Fibroblast of skin of scalp (primary cell): ENCODE data around the gene CCDC83. TPM values are rescaled to one million over a fixed set of nuclear protein-coding genes. Genes with fewer than 3 reads are reported as not detected.
A peak's percentile ranks its signal among the peaks of the same experiment; 100 is the strongest.

ENCODE experiments used
- DNase-seq: peaks from one replicate; pipeline ENCODE4 v3.0.0-alpha.2; 2013
- polyA plus RNA-seq, 2 experiments: library from polyadenylated mRNA; unstranded; fragments of 120-200 nt; gene quantifications; one replicate each; pipeline ENCODE4 v1.2.1, GENCODE V29; 2013; ENCODE audit not compliant: insufficient read length in 2 of 2

The CCDC83 gene
- polyA plus RNA-seq (2013, experiment 1 of 2; ENCODE audit: insufficient read length): not detected
- not detected for polyA plus RNA-seq (2013, experiment 2 of 2; ENCODE audit: insufficient read length)

DNA sequence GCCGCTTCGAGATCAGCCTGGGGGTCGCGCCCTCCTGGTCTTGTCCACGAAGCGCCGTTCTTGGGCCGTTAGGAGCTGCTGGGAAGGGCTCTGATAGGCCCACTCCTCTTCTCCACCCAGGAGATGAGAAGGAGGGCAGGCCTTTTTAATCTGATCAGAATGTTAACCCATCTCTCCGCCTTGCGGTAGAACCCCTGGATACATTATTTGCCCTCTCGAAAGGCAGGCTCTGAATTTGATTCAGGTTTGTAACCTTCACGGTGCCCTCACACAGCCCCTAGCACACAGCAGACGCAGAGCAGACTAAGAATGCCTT, at the start of gene CCDC83:
CCDC83 (plus strand) TSS at position 43 of the 316 bp plus-strand sequence. CDS start 9,741 bp downstream, outside the sequence.
- peak; percentile 12 for DNase-seq

DNA sequence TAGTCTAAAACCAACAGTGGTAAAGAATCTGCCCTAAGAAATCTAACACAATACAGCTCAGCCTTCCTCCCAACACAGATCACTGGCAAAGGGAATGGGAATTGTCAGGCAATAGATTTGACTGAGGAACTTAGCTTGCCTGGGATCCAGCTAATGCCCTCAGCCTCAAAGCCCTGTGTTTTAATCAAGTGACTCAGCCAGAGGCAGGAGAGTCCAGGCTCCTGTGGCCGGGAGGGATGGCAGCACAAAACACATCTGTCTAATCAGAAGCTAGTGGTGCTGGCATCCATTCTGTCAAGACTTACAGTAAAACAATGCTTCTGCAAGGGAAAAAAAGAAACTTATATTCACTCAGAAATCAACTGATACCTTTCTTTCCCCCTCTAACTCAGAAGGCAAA, 49.8 kb upstream of the CCDC83 start:
- DNase-seq: peak; percentile 25

DNA sequence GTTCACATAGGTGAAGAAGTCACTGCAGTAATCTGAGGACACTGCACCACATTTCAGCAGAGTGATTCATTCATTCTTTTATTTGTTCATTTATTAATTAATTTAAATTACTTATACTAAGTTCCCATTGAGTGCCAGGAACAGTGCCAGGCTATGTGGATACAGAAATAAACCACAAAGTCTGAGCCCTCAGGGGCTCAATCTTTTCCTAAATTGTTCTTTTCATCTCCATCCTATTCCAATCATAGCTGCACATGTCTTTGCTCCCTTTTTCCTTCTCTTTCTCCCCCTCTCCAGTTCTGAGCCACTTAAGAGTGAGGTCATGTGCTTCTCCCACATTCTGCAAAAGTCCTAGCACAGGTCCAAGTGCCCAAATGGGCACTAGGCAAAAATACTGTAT, 49.2 kb upstream of the CCDC83 start:
- DNase-seq: no peak

DNA sequence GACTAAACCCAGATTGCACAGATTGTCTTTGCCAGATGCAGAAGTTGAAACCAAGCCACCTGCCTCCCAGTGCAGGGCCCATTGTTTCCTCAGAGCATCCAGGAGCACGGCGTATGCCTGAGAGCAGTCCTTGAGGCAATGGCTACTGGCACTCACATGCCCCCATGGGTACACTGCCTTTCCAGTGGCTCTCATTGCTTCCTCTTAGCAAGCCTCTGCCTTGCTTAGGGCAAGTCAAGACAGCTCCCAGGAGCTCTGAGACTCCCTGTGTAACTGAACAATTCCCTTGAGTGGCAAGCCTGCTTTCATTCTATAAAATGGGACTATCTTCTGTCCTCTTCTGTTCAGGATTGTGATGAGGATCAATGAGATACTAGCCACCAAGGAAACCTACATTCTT, 48.3 kb upstream of the CCDC83 start:
- DNase-seq: no peak

DNA sequence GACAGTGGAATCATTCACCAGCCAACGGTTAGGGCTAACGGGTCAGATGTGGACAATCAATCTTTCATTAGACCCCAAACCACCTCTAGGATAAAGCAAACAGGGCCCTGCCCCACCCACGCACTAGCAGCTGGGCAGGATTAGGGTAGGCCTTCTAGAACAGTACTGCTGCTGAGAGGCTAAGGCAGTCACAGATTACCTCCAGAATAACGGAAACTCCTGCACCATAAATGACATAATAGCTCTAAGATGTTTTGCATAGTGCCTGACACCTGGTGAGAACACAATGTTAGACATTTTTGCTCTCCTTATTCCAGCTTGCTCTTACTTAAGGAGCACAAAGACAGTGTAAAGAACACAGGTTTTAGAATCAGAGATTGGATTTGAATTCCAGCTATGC, 46.0 kb upstream of the CCDC83 start:
- no peak for DNase-seq

DNA sequence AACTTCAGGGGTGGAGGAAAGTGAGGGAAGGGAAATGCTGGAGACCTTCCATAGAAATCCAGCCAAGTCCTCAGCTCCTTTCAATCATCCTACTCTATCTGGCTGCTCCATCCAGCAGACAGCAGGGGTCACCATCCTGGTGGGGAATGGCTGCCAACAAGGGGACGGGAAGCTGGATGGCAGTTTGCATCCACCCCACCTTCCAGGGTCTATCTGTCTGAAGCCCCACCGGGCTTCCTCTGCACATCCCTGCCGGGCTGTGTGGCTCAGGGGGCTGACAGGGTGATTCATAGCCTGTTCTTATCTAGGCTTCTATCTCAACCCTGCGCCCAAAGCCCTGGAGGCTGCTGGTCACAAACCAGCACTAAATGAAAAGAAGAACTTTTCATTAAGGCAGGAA, 45.3 kb upstream of the CCDC83 start:
- DNase-seq: peak; percentile 53

DNA sequence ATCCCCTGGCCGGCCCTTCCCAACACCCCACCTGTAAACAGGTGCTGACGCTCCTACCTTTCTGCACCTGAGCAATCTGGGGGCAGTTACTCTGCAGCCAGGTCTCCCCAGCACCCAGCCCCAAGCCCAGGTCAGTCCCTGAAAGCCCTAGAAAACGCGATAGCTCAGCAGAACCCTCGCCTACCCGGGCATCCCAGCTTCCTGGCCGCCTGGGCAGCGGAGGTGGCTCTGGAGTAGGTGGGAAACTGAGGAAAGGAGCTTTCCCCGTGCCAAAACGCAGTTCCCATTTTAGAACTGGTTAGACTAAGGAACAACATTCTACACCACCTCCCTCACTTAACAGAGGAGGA, 44.7 kb upstream of the CCDC83 start:
- no peak for DNase-seq

DNA sequence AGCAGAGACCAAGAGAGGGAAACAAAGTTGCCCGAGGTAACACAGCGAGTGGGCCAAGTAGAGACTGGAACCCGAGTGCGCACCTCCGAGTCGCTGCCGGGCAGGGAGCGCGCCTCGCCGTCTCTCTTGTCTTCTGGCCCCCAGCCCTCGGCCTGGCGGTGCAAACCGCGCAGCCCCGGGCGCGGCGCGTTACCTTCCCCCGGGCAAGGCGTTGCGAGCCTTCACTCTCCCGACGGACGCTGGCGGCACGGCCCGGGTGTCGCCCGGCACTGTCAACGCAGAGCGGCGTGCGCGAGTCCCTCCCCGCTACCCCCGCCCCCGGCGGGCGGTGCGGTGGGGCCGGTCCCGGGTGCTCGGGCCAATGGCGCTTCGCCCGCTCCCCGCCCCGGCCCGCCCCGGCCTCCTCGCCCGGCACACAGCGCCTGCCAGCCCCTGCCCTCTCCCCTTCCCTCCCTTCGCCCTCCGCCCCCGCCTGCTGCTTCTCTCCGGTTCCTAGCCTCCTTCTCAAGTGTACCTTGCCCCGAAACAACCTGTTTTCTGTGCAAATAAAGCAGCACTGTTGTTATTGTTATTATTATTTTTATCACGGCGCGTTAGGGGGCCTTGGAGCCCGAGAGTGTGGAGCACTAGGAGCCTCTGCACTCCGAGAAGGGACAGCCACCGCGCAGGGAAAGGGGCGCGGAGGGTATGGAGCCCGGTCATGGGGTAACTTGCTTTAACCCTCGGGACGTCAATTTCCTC, 44.1 kb upstream of the CCDC83 start, which contains the start of gene SYTL2:
SYTL2 (minus strand) TSS at position 271 of the 741 bp plus-strand sequence. CDS start 53,416 bp downstream, outside the sequence.
- DNase-seq: peak; percentile 73

DNA sequence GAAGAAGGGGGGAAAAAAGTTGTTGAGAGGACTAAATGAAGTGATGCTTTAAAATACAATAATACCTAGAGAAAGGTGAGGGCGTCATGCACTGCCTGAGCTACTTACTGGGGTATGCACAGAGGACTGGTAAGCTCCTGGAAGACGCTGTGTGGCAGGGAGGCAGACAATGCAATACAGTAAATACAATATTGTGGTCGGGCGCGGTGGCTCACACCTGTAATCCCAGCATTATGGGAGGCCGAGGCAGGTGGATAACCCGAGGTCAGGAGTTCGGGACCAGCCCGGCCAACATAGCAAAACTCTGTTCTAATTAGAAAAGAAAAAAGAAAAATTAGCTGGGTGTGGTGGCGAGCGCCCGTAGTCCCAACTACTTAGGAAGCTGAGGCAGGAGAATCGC, 43.6 kb upstream of the CCDC83 start:
- DNase-seq: no peak

DNA sequence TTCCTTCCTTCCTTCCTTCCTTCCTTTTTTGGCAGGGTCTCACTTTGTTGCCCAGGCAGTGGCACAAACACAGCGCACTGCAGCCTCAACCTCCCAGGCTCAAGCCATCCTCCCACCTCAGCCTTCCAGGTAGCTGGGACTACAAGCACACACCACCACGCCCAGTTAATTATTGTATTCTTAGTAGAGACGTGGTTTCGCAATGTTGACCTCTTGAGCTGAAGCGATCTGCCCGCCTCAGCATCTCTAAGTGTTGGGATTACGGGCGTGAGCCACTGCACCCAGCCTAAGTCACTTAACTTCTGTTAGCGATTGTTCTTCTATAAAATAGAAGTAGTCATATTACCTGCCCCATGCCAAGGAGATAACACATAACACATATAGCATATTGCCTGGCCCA, 41.5 kb upstream of the CCDC83 start:
- DNase-seq: no peak

DNA sequence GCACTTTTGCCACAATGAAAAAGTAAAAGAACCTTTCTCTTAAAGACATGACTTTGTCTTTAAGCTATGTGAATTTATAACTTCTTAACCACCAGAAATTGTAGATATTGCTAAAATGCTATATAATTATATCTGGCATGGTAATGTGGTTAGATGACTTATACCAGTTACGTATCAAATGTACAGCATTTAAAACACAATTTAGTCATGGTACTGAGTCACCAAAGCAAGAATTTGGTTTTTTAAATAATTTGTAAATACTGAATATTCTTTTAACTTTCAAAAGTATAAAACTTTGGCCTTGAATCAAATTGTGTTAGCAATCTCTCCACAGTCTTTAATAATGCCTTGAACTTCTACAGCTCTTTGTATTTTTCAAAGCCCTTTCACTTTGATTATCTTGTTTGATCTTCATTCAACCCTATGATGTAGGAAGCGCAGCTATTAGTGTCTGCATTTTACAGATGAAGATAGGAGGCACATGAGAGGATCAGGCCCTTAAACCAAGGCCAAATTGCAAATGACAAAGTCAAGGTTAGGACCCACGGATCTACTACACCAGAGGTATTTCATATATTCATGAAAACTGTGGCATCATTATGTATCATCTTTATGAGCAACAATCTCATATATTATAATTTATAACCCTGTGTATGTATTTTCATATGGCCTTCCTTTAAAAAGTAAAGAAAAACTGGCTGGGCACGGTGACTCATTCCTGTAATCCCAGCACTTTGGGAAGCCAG, 39.8 kb upstream of the CCDC83 start:
- DNase-seq: peak; percentile 91

DNA sequence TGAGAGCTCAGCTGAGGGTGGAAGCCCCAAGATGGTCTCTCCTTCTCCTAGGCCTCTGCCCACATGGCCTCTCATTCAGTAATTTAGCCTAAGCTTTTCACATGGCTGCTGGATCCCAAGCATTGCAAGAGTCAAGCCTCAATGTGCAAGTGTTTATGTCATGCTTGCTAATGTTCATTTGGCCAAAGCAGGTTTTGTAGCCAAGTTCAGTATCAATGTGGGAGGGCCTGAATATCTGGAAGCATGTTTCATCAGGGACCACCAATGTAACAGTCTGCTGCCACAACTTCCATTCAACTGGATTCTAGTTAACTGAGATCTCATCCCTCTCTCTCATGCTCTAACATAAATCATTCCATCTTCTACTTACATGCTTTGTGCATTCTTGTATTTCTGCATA, 35.7 kb upstream of the CCDC83 start:
- no peak for DNase-seq

DNA sequence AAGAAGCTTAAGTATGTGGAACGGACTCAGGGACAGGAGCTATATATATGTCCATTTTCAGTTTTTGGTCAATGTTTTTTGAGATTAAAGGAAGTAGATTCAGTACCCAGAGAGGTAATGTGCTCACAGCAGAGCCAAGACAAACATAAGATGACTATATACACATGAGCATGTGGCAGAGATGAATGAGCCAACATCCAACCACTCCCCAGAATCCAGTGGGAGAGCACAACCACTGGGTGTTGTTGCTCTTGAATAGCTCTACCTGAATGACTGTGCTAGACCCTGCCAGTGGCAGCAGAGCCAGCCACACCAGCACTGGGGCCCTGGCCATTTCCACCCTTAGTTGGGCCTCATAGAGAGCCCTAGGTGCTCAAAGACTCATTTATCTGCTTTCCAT, 33.5 kb upstream of the CCDC83 start:
- peak; percentile 34 for DNase-seq

DNA sequence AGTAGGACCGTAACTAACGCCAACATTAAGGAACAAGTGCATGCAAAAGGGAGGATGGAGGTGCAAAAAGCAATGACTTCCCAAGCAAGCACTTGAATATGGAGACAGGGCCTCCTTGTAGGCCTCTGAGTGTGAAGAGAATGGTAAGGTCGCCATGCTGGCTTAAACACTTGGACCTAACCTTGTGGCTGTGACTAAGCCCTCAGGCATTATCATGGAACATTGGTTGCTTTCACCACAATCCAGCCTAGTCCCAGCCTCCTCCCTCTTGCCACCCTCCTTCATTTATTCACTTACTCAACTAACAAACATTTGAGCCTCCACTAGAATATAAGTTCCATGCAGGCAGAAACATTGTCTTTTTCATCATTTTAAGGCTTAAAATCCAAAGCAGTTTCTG, 32.4 kb upstream of the CCDC83 start:
- peak; percentile 60 for DNase-seq

DNA sequence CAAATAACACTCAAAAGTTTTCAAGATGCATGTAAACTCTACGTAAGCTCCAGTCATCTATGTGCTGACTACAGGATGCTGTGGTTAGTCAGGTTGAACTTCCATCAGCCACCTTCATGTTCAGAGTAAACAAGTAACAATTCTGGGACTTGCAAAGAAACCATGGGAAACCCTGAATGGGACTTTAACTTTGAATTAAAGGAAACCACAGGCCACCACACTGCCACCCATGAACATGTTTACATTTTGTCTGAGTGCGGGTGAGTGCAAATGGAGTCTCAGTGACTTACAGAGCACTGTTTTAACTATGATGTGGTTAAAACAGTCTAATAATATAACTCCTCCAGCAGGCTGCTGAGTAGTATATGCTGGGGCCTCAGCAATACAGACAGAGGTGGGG, 31.4 kb upstream of the CCDC83 start:
- peak; percentile 24 for DNase-seq

DNA sequence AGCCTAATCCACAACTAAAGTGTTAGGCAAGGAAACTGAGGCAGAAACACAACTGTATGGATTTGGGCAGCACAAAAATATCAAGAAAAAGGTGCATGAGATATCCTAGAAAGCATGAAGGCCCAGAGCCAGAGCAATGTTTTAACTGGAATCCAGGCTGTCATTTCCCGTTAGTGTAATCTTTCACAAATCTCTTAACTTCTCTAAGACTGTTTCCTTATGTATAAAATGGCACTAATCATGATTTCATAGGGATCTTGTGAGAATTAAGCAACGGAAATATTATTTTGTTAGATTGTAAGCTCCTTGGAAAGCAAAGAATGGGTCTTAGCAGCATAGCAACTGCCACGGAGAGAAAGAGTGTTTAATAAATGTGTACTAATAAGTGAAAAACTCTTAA, 29.6 kb upstream of the CCDC83 start:
- no peak for DNase-seq

DNA sequence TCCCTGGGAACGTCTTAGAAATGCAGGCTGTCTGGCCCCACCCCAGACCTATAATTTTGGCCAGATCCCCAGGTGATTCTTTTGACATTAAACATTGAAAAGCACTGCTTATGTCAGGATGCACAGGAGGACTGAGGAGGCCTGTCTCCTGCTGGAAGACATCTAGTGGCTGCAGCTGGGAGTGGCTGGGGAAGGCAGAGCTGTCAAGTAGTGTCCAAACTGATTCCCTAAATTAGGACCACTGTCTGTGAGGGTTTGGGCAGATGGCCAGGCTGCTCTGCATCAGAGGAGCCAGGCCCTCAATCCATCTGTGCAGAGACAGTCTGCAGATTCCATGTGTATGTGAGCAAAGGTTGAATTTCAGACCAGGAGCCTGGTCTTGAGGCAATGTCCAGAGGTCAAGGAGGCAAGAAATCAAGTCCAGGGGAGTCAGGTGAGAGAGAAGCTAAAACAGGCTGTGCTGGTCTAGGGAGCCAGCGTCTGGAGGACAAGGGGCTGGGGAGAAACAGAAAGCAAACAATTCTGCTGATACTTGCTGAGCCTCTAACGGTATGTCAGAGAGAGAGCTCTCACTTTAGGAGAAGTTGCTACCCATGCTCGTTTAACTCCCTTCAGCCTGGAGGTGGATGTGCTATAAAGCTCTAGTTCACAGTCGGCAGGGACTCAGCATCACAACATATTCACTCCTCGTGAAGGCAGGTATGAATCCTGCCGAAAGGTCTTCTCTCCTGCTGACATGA, 28.9 kb upstream of the CCDC83 start:
- peak; percentile 65 for DNase-seq

DNA sequence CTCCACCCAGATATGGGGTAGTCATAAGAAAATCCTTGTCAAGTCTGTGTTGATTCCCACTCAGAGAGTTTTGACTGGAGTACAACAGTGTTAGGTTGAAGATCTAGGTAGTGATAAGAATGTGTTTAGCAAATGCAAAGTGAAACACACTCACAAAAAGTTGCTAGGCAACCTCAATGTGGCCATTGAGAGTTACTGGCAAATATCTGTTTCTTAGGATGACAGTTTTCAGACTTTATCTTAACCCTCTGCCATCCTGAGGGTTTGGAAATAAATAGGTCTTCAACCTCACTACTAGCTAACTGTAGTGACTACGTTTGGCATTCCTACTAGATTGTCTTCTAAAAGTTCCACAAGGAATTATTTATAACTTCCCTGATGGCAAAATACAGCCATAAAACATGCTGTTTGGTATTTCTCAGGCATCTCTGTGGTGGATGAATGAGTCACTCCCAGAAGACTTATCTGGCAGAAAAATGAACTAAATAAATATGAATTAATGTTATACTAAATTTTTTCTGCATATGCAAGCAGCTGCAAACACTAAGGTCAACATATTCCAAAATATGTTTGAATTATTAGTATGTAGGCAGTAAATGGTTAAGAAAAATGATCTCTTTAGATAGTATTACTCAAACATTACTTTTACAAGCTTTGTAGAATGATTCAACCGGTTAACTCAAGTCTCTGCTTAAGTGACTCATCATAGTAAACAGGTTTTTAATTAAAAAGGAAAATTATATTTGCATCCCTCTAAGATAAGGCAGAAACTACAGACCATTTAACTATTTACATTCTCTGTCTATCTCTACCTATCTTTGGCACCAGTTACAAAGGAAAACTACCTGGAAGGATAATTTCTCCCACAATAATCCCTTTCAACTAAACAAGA, 27.2 kb upstream of the CCDC83 start:
- peak; percentile 97 for DNase-seq

DNA sequence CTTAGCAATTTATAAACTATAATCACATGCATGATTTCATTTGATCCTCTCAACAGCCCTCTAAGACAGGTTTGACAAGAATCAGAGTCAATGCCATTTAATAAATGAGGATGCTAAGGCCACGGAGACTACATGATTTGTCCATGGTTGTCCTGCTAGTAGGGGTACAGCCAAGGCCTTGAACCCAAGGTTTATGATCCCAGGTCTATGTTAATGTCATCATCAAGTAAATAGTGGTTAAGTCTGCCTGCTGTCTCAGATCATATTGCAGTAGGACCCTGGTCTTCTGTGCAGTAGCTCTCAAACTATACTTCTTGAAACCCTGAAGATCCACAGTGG, 26.6 kb upstream of the CCDC83 start:
- no peak for DNase-seq

DNA sequence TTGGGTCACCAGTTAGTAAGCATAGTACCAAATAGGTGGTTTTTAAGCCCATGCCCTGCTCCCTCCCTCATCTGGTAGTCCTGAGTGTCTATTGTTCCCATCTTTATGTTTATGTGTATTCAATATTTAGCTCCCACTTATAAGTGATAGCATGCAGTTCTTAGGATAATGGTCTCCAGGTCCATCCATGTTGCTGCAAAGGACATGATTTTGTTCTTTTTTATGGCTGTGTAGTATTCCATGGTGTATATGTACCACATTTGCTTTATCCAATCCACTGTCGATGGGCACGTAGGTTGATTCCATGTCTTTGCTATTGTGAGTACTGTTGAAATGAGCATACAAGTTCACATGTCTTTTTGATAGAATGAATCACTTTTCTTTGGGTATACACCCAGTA, 26.0 kb upstream of the CCDC83 start:
- DNase-seq: no peak

DNA sequence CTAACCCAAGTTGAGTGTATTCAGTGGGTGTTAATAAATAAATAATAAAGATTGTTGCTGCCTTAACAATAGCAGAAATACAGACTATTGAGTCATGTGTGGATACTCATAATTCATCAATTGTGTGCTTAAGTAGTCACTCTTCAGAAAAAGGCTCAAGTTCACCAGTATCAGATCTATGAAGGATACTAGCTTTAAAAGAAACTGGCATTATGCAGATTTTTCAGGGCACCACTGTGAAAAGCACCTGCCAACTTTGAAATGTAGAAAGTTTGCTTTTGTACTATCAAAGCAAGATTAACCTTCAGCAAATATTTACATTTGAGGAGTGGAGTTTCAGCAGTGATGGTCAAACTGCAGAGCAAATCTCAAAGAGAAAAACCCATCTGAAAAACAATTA, 24.1 kb upstream of the CCDC83 start:
- no peak for DNase-seq

DNA sequence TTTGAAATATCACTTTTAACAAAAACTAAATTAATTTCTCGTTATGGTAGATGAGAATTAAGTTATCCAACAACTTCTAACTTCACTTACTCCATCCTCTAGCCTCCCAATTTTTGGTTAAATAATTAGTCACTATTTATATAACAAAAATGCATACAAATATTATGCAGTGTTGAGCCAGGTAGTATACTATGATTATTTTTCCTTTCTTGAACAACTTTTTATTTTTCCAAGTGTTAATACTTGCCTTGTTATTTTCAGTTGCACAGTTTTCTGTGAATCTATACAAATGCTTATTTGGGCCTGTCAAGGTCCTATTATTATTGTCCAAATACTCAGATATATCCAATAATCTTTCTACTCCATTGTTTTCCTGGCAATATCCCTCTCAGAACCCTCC, 19.9 kb upstream of the CCDC83 start:
- no peak for DNase-seq

DNA sequence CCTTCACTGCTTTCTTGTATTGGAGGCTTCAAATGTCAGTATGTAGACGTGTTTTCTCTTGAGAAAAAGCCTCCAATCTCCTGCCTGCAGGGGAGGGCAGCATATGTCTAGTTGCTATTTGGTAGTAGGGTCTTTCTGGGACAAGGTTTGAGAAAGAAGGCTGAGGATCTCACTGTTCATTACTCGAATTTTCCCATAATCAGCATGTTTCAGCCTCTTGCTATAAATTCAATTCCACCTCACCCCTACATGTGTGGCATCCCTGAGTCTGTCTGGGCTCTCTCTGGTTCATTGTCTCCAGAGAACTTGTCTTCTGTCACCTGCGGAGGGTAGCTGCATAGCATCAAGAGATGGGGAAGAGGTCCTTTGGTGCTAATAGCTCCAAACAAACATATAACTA, 19.5 kb upstream of the CCDC83 start:
- no peak for DNase-seq
